GM12878 (cell line): ENCODE measurements around the gene DLG4. TPM values are rescaled to one million over a fixed set of nuclear protein-coding genes. Genes with fewer than 3 reads are reported as not detected.

Source experiments
- BCL3 ChIP-seq: IDR thresholded peaks from 2 replicates; pipeline ENCODE4 v1.6.1; 2011; ENCODE audit warnings: borderline replicate concordance, low read depth, mild to moderate bottlenecking, moderate library complexity, low read length; ENCODE audit not compliant: insufficient read depth, poor library complexity, severe bottlenecking
- BHLHE40 ChIP-seq, 2 experiments: fragments of 450-650 bp in 1 of 2; IDR thresholded peaks; 2 replicates each; pipeline ENCODE4 v1.6.1; 2011 to 2017; ENCODE audit warnings: low read depth in 2 of 2, borderline replicate concordance in 1 of 2, improper control_type of control experiment in 1 of 2, low read length in 1 of 2, mild to moderate bottlenecking in 1 of 2
- CUX1 ChIP-seq: IDR thresholded peaks from 2 replicates; pipeline ENCODE4 v1.6.1; 2012; ENCODE audit warnings: improper control_type of control experiment, low read depth, low read length; ENCODE audit not compliant: insufficient replicate concordance
- EED ChIP-seq: sonication (generic); IDR thresholded peaks from 2 replicates; pipeline ENCODE4 v1.6.1; 2016; ENCODE audit warnings: antibody characterized with exemption, low read depth
- GABPA ChIP-seq: IDR thresholded peaks from 2 replicates; pipeline ENCODE4 v1.6.1; 2014; ENCODE audit warnings: antibody characterized with exemption, low read depth, mild to moderate bottlenecking, inconsistent platforms
- IKZF2 ChIP-seq, 2 experiments: fragments of 450-650 bp; IDR thresholded peaks; 2 replicates each; pipeline ENCODE4 v1.6.1; 2017; ENCODE audit warnings: mild to moderate bottlenecking in 2 of 2, moderate library complexity in 2 of 2
- KDM1A ChIP-seq: fragments of 200-600 bp; sonication (generic); IDR thresholded peaks from 2 replicates; pipeline ENCODE4 v1.6.1; 2016; ENCODE audit warnings: borderline replicate concordance
- MLLT1 ChIP-seq: fragments of 450-650 bp; IDR thresholded peaks from 2 replicates; pipeline ENCODE4 v1.6.1; 2016; ENCODE audit warnings: mild to moderate bottlenecking
- PBX3 ChIP-seq: IDR thresholded peaks from 2 replicates; pipeline ENCODE4 v1.6.1; 2011; ENCODE audit warnings: mild to moderate bottlenecking, low read depth, low read length, moderate library complexity; ENCODE audit not compliant: insufficient replicate concordance
- POLR2AphosphoS2 ChIP-seq: IDR thresholded peaks from 2 replicates; pipeline ENCODE4 v1.6.1; 2011; ENCODE audit warnings: low read depth, mild to moderate bottlenecking, low read length, improper control_type of control experiment, moderate library complexity
- RFX5 ChIP-seq: IDR thresholded peaks from 2 replicates; pipeline ENCODE4 v1.6.1; 2011; ENCODE audit warnings: low read depth, low read length, improper control_type of control experiment
- SREBF1 ChIP-seq: IDR thresholded peaks from 2 replicates; pipeline ENCODE4 v1.6.1; 2012; ENCODE audit warnings: mild to moderate bottlenecking, low read length
- STAT1 ChIP-seq: fragments of 450-650 bp; conservative IDR thresholded peaks from 2 replicates; pipeline ENCODE4 v1.6.1; 2014; ENCODE audit warnings: antibody characterized with exemption, mild to moderate bottlenecking
- TBL1XR1 ChIP-seq: IDR thresholded peaks from 2 replicates; pipeline ENCODE4 v1.6.1; 2012; ENCODE audit warnings: low read depth, low read length, improper control_type of control experiment
- ZNF274 ChIP-seq: IDR thresholded peaks from one replicate; pipeline ENCODE4 v1.8.0; 2011; ENCODE audit not compliant: insufficient read length, insufficient read depth
- ZNF687 ChIP-seq: fragments of 450-650 bp; IDR thresholded peaks from 2 replicates; pipeline ENCODE4 v1.6.1; 2017; ENCODE audit warnings: mild to moderate bottlenecking, moderate library complexity
- polyA plus RNA-seq, 11 experiments: library from polyadenylated mRNA; depleted of rRNA in 4 of 11; unstranded in 6 of 11; stranded (reverse) in 5 of 11; fragments of >200 nt; fragmentation: Nextera tagmentation in 4 of 11; fragmentation: Illumina TruSeq in 1 of 11; extraction: Ambion mirVana in 4 of 11; extraction: Trizol in 1 of 11; gene quantifications; 1 replicate in 1 of 11; 2 replicates in 10 of 11; pipeline versions ENCODE4 v1.2.1 to v1.2.3, GENCODE V29; 2011 to 2016; ENCODE audit warnings: inconsistent platforms in 2 of 11, missing spikeins in 2 of 11, low read depth in 1 of 11
- total RNA-seq, 4 experiments: library from RNA; depleted of rRNA in 3 of 4; stranded (reverse); fragments of >200 nt in 3 of 4; fragmentation: Illumina TruSeq in 1 of 4; extraction: Trizol in 1 of 4; gene quantifications; 2 replicates each; pipeline versions ENCODE4 v1.2.1 to v1.2.3, GENCODE V29; 2013 to 2021

DLG4 gene
- total and polyA plus RNA-seq, 10 of the 15 experiments (the other 5 are each of a cell fraction or from before 2014, with no cell fraction given), result 0.07 to 4.1 (median 1.3) TPM

- TF ChIP-seq CUX1 (no peak), IKZF2 (IDR thresholded peaks at IDR 0.05) (no peak), BHLHE40 (IDR thresholded peaks at IDR 0.05; ENCODE audit: borderline replicate concordance in 1 of 2, low read depth in 2 of 2, low read length in 1 of 2) (no peak), ZNF687 (no peak), KDM1A (no peak), EED (no peak), GABPA (no peak), ZNF274 (no peak), MLLT1 (no peak), STAT1 (no peak), POLR2AphosphoS2 (no peak), BCL3 (no peak), TBL1XR1 (no peak), RFX5 (no peak), SREBF1 (peak; percentile 42; the same call in 1 of the 2 replicates), PBX3 (no peak)
Measured at GRCh38 chr17:7191571-7192270, 27.9 kb downstream of the DLG4 start (continued).
